ENCODE results near the gene CTSD.

CTSD gene

DNA sequence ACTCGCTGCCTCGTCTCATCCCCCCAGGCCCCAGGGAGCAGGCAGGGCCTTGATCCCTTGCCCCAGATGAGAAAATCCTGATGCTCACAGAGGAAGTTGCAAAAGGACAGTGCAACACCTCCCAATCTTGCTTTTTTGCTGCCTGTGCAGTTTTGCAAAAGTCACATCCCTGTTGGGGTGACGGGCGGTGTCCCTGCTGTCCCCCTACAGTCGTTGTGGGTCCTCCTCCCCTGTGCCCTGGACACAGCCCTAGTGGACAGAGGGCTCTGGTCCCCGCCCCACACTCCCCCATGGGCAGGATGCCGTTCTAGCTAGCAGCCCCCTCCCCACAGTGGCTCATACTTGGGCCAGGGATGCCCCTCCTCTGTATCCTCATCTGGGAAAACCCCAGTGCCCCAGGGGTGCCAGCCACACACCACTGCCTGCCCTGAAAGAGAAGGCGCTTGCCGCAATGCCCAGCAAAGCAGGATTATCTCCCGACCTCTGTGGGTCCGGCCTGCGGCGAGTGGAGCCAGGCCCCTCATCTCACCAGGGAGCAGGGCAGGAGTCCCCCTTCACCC, 18.4 kb upstream of the CTSD start:
- peak; percentile 47 for DNase-seq

DNA sequence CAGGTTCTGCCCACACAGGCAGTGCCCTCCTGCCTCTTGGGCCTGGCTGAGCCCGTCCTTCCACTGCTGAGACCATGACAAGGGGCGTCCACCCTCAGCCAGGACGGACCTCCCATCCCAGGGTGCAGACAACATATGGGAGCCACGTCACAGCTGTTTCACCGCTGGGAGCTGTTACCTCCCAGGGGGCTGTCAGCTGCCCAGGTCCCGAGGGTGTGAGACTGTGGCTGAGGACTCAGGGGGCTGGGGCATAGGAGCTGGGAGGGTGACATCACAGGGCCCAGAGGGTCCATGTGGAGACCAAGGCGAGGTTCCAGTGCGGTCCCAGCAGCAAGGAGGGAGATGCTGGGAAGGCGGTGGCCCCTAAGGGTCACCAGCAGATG, 17.9 kb upstream of the CTSD start:
- no peak for DNase-seq

DNA sequence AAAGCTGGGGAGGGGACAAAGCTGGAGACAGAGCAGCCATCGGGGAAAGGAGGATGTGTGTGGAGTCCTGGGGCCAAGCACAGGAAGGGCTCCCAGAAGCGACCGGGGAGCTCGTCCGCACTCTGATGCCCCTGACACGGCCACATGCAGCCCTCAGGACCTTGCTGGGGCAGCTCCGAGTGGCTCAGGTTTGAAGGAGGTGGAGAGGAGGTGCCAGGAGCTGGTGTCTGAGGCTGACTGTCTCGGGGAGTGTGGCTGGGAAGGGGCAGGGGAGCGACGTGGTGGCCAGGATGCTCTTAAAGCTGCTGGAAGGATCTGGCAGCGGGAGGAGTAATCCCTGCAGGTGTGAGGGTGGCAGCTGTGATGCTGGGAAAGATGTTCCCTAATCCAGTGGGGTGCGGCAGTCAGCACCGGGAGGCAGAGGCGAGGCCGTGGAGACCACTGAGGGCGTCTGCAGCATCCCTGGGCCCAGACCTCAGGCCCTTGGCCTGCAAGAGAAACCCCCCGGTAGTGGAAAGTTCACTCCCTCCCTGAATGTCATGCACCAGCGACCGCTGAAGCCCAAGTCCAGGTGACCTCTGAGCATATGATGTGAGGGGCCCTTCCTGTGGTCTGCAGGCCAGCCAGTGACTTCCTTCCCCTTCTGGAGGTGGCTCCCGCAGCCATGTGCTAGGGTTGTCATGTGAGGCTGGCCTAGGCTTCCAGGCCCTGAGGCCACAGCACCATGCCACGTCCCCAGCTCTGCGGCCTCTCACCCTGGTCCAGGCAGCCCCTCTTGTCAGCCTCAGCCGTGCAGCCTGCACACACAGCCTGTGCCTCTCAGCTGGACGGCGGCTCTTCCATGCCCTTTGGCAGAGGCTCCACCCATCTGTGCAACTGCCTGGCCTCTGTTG, 17.2 kb upstream of the CTSD start:
- DNase-seq, result peak; percentile 58

- DNase-seq, result no peak
These were observed 16.3 kb upstream of the CTSD start for GRCh38 chr11:1779806-1780699.

DNA sequence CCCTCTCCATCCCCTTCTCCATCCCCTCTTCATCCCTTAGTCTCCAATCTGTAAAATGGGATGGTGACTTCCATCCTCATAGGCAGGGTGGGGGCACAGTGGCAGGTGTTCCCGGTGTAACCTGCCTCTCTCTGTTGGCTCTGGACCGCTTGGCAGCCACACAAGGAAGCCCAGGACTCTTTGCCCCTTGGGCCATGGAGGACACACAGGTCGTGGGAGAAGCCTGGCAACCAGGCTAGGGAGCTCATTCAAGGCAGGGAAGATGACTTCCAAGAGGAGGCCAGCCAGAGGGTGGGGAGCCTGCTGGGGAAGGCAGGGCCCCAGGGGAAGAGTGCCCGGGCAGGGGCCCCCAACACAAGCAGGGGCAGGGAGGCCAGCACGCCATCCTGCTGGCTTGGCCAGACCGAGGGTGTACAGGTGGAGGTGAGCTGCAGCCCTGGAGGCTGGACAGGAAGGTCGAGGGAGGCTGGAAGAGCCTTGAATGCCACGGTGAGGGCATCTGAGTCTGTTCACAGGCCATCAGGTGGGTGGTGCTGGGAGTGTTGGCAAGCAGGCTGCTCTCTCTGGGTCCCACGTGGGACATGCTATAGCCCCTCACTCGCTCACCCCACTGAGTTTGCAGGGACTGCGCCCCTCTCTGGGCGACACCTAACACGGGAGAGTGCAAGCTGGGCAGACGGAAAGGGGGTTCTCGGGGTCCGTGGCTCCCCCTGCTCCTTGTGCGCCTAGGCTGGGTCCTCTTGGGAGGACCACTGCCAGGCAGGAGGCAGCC, 15.5 kb upstream of the CTSD start:
- DNase-seq, result no peak

- no peak for DNase-seq
These were observed 14.6 kb upstream of the CTSD start for GRCh38 chr11:1778141-1778911.

DNA sequence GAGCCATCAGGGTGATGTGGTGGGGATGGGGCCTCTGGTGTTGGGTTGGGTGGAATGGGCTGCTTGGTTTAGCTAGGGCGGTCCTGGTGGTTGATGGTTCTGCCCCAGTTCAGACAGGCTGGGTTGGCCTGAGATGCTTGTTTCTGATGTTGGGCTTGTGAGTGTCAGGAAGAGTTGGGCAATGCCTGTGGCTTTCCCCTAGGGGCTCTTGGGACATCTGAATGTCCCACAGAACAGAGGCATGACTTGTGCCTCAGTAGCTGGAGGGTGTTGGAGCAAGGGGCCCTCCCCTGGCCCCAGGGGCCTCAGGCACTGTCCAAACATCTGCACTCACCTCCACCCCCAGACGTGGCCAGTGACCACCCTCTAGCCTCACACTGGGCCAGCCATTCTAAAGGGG, 14.0 kb upstream of the CTSD start:
- peak; percentile 41 for DNase-seq

DNA sequence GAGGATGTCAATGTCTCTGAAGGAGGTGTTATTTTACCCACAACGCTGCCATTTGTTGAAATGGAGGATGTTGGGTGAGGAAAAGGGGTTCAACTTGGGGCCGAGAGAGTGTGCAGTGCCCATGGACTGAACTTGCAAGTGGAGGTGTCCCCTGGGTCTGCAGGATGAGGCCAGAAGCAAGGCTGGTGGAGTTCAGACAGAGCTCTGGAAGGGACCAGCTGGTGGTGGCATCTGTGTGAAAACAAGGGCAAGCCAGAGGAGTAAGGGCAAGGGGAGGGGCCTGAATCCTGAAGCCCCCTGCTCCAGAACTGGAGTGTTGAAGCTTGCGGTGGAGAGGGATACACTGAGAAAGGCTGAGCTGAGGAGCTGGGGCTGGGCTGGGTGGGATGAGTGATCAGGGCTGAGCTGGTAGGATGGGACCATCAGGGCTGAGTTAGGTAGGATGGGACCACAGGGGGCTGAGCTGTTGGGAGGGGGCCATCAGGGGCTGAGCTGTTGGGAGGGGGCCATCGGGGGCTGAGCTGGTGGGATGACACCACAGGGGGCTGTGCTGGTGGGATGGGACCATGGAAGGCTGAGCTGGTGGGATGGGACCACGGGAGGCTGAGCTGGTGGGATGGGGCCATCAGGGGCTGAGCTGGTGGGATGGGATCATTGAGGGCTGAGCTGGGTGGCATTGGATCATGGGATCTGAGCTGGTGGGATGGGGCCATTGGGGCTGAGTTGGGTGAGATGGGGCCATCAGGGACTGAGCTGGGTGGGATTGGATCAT, 13.4 kb upstream of the CTSD start:
- no peak for DNase-seq

DNA sequence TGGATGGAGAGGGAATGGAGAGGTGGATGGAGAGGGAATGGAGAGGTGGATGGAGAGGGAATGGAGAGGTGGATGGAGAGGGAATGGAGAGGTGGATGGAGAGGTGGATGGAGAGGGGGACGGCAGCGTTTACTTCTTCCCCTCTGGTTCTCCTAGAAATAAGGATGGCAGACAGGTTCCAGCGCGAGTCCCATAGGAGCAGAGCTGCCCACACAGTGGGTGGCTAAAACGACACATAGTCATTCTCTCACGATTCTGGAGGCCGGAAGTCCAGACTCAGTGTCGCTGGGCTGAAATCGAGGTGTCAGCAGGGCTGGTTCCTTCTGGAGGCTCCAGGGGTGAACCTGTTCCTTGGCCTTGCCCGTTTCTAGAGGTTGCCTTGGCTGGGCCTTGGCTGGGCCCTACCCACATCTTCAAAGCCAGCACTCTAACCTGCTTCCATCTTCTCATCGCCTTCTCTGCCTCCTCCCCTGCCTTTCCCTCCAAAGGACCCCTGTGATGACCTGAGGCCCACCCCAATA, 12.7 kb upstream of the CTSD start:
- no peak for DNase-seq

GRCh38 chr11:1774886-1775285, 11.2 kb upstream of the CTSD start:
- DNase-seq, result no peak

GRCh38 chr11:1773994-1774550, 10.3 kb upstream of the CTSD start:
- peak; percentile 8 for DNase-seq

DNA sequence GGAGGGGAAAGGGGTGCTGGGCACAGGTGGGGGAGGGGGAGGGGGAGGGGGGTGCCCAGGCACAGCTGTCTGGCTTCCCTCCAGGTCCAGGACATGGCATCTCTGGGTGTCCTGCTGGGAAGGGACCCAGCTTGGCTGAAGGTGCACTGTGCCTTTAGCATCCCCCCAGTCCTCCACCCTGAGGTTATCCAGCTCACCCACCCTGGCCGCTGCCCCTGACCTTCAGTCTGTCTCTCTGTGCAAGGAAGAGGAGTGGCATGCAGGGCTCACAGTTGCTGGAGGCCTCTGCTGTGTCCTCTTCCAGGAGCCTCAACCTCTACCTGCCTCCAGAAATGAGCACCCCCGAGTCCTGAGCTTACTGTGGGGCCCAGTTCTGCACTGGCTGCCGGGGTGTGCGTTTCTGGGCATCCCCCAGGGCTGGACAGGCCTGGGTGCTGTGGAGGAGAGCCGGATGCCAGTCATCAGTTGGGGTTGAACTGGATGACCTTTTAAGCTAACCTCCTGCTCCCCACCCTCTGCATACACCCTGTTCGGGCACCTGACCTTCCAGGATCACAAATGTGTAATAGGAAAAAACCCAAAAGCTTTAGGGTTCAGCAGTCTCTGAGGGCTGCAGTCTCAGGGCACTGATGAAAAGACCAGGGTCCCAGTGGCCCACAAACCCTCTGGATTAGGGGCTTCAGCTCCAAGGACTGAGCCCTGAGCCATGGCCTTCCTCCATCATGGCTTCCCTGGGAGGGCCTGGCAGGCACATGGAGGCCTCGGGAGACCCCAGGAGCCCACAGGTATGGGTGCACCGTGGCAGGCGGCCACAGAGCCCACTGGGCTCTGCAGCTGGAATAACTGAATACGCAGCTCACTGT, 9.6 kb upstream of the CTSD start:
- DNase-seq, result peak; percentile 16

GRCh38 chr11:1772270-1773130, 8.8 kb upstream of the CTSD start:
- peak; percentile 69 for DNase-seq

- DNase-seq, result peak; percentile 55
These were observed 8.0 kb upstream of the CTSD start for GRCh38 chr11:1771700-1772099.

GRCh38 chr11:1771273-1771672, 7.5 kb upstream of the CTSD start:
- DNase-seq, result no peak

- DNase-seq, result peak; percentile 52
These were observed 6.8 kb upstream of the CTSD start for GRCh38 chr11:1770528-1770927.

DNA sequence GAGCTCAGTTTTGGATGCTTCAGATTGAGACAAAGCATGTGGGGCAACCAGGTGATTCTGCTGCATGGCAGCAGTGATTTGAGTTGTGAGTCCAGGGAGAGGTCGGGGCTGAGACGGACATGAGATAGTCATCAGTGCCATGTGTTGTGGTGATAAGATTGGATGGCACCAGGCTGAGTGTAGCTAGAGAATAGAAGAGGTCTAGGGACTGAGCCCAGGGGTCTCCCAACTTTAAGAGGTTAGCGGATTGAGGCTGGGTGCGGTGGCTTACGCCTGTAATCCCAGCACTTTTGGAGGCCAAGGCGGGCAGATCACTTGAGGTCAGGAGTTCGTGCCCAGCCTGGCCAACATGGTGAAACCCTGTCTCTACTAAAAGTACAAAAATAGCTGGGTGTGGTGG, 6.3 kb upstream of the CTSD start:
- no peak for DNase-seq

DNA sequence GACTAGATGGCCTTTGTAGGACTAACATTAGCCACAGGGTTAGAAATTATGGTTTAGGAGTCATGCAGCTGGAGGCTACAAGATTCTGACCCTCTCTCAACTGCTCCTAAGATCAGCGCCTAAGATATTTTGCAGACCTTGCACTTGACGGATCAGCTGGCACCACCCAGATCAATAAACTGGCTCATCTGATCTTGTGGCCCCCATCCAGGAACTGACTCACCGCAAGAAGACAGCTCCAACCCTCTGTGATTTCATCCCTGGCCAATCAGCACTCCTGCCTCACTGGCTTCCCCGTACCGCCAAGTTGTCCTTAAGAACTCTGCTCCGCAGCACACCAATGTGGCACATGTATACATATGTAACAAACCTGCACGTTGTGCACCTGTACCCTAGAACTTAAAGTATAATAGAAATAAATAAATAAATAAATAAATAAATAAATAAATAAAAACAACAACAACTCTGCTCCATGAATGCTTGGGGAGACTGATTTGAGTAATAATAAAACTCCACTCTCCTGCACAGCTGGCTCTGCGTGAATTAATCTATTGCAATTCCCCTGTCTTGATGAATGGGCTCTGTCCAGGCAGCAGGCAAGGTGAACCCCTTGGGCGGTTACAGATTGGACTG, 5.7 kb upstream of the CTSD start:
- DNase-seq, result peak; percentile 16
